HG03571 (cell line): ENCODE results near the gene ZC3H7B.
"Not testable (repeated sequence)": the region's sequence is repeated elsewhere in the genome, so short reads cannot be mapped to it uniquely, and the experiment has no call there.

Experiments
- ATAC-seq: cut with Tn5 transposase; IDR thresholded peaks from one replicate; pipeline ENCODE4 v1.9.1; 2021; ENCODE audit not compliant: unreplicated experiment

ZC3H7B gene

GRCh38 chr22:41377846-41378245, 76.5 kb downstream of the ZC3H7B start:
- ATAC-seq = no peak

- ATAC-seq = peak; percentile 16
Observed at GRCh38 chr22:41380993-41381328, 79.6 kb downstream of the ZC3H7B start.

GRCh38 chr22:41381329-41382097, 80.2 kb downstream of the ZC3H7B start, which contains the start of gene TEF:
Gene TEF (plus strand): TSS chr22:41381942. CDS start chr22:41382045, 103 bp downstream.
- ATAC-seq = peak; percentile 85

- ATAC-seq = peak; percentile 27
Observed at GRCh38 chr22:41382098-41382578, 80.8 kb downstream of the ZC3H7B start.

DNA sequence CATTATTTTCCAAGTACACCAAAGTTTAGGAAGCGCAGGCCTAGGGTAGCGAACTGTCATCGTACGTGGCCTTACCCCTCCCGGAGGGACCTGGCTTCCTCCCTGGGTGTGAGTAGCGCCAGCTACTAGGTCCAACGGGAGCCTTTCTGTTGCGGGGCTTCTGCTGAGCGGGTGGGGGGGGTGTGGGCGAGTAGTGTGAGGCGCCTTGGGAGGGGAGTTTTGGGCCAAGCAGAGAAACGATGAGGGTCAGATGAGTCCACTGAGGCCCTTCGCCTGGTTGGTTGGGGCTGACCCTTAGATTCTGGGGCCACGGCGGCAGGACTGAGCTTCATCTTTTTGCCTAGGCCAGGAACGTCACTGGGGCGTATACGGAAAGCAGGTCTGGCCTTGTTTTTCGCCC, 81.3 kb downstream of the ZC3H7B start:
- no peak for ATAC-seq

GRCh38 chr22:41383085-41383484, 81.8 kb downstream of the ZC3H7B start:
- ATAC-seq = no peak

- no peak for ATAC-seq
Observed at GRCh38 chr22:41384128-41384527, 82.8 kb downstream of the ZC3H7B start.

DNA sequence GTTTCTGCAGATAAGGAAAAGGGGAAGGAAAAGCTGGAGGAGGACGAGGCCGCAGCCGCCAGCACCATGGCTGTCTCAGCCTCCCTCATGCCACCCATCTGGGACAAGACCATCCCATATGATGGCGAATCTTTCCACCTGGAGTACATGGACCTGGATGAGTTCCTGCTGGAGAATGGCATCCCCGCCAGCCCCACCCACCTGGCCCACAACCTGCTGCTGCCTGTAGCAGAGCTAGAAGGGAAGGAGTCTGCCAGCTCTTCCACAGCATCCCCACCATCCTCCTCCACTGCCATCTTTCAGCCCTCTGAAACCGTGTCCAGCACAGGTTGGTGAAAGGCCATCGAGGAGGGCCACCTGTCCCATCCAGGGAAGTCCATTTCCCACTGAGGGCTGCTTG, 86.0 kb downstream of the ZC3H7B start:
- no peak for ATAC-seq

GRCh38 chr22:41394012-41394356, 92.7 kb downstream of the ZC3H7B start:
- ATAC-seq = no peak

GRCh38 chr22:41395531-41396240, 94.4 kb downstream of the ZC3H7B start:
- no peak for ATAC-seq

GRCh38 chr22:41397143-41397811, 96.0 kb downstream of the ZC3H7B start:
- ATAC-seq = no peak

DNA sequence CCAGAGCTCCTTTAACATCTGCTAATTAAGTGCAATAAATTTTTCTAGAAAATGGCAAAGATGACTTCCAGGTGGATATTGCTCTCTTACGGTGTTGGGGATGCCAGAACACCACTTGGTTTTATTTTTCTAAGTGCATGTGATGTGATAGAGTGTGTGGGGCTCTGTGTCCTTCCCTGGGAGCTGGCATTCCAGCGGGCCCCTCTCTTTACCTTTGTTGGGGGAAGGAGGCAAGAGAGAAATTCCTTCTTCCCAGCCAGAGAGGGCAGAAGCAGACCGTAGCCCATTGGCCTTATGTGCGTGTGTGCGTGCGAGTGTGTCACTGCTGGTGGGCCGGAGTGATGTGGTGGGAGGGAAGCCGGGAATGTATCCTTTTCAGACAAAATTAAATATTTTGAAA, 97.6 kb downstream of the ZC3H7B start:
- ATAC-seq = no peak

DNA sequence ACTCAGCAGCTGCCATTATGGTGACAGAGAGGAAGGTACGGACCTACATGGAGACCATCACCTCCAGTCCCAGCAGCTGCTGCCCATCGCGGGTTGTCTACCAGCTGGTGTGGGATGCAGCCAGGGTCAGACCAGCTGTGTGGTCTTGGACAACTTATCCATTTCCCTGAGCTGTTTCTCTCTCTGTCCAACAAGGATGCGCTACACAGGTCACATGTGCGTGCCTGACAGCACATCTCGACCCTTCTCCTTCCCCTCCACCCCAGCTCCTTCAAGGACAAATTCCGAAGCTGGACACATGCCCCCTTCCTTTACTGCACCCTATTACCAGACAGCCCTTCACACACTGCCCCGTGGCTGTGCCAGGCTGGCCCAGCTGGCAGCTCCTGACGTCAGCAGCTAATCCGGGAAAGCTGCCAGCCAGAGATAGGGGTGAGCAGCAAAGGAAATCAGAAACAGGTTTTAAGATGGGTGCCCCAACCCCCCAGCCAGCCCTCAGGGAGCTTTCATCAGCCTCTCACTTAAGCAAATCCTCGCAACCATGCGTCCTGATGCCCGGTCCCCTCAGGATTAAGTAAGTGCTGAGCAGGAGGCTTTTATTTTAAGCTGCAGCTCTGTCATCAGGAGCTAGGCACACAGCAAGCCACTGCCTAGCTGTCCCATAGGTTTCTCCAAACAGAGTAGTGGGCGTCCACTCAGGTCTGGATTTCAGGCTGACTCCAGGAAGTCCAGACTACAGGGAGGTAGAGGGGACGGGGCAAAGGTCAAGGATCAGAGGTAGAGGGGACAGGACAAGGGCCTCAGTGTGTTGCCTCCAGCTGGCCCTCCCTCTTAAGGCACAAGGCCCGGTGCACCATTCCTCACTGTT, 100.7 kb downstream of the ZC3H7B start:
- ATAC-seq = no peak

DNA sequence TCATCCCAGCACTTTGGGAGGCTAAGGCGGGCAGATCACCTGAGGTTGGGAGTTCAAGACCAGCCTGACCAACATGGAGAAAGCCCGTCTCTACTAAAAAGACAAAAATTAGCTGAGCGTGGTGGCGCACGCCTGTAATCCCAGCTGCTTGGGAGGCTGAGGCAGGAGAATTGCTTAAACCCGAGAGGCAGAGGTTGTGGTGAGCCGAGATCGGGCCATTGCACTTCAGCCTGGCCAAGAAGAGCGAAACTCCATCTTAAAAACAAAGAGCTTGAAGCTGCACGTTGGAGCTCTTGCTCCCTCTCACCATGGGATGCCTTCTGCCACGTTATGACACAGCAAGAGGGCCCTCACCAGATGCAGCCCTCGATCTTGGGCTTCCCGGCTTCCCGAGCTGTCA, 101.5 kb downstream of the ZC3H7B start:
- not testable (repeated sequence) for ATAC-seq

- ATAC-seq = no peak
Observed at GRCh38 chr22:41403532-41404318, 102.4 kb downstream of the ZC3H7B start.

DNA sequence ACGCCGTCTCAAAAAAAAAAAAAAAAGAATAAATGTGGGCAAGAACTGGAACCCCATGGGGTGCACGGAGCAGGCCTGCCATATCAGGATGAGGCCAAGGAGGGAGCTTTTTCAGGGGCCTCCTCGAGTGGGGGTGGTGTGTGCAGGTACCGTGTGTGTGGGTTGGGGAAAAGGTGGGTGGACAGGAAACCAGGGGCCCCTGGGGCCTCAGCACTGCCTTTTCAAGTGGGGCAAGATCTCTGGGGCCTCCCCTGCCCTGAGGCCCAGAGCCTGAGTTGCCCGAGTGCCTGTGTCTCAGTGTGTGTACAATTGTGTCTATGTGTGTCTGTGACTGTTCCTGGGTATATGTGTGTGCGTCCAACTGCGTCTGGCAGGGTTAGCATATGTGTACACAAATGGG, 104.3 kb downstream of the ZC3H7B start:
- no peak for ATAC-seq

DNA sequence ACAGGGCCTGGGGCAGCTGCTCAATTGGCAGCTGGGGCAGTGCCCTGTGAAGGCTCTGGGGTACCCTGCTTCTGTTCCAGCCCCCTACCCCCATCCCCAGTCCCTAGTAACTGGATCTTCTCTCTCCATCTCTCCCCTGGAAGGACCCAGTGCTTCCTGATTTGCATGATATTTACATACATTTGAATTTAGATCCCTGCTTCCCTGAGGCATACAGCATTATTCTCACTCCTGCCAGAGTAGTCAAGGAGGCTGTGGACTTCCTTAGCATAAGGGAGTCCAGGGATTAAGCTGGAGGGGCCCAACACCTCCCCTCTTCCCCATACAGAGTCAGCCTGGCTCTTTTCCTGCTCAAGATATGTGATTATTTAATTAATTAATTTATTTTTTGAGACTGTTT, 105.1 kb downstream of the ZC3H7B start:
- ATAC-seq = no peak

DNA sequence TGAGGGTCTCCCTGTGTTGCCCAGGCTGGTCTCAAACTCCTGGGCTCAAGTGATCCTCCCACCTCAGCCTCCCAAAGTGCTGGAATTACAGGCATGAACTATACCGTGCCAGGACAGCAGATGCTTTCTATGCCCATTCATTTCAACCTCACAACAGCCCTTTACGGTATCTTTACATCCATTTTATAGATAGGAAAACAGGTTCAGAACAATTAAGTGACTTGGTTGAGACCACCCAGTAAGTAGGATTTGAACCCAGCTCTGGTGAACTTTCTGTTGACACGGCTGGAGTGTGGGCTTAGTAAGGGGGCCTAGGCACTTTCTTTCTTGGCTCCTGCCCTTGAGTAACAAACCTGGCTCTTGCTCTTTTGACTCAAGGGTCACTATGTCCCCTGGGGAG, 106.1 kb downstream of the ZC3H7B start:
- no peak for ATAC-seq

GRCh38 chr22:41408665-41409064, 107.3 kb downstream of the ZC3H7B start:
- ATAC-seq = no peak
